Suprapubic skin (tissue), 4 donors: ENCODE measurements around the gene FOXC1.

Experiments
- CTCF ChIP-seq, 2 donors: fragments of 200-600 bp in 1 of 2; fragments of 450-650 bp in 1 of 2; sonication (generic) in 1 of 2; IDR thresholded peaks; one replicate each; pipeline ENCODE4 v1.5.1; 2016 to 2019; ENCODE audit warnings: antibody characterized with exemption in 2 of 2, mild to moderate bottlenecking in 1 of 2, moderate library complexity in 1 of 2
- EP300 ChIP-seq: sonication (generic); formaldehyde crosslinking; IDR thresholded peaks from one replicate; pipeline ENCODE4 v1.6.1; 2017; ENCODE audit warnings: antibody characterized with exemption
- POLR2AphosphoS5 ChIP-seq, 3 donors: sonication (generic); formaldehyde crosslinking; IDR thresholded peaks; one replicate each; pipeline ENCODE4 v1.6.1; 2017; ENCODE audit warnings: antibody characterized with exemption in 3 of 3

GRCh38 chr6:1630771-1631217, 21.1 kb downstream of the FOXC1 start:
- TF ChIP-seq CTCF (IDR thresholded peaks at IDR 0.05), result no peak
- no peak for TF ChIP-seq POLR2AphosphoS5 (IDR thresholded peaks at IDR 0.05)
- no peak for TF ChIP-seq EP300
